Activated T-helper 9 cell treated with anti-CD3 and anti-CD28 coated beads, Interleukin-2, amount 50 U/mL, for 16 hours (primary cell): ENCODE data around the gene NEK11.
"Not testable (repeated sequence)": the region's sequence is repeated elsewhere in the genome, so short reads cannot be mapped to it uniquely, and the experiment has no call there.

Experiments used
- DNase-seq: peaks from one replicate; pipeline ENCODE4 v3.0.0-alpha.2; 2020; ENCODE audit warnings: low read depth

The NEK11 gene

DNA sequence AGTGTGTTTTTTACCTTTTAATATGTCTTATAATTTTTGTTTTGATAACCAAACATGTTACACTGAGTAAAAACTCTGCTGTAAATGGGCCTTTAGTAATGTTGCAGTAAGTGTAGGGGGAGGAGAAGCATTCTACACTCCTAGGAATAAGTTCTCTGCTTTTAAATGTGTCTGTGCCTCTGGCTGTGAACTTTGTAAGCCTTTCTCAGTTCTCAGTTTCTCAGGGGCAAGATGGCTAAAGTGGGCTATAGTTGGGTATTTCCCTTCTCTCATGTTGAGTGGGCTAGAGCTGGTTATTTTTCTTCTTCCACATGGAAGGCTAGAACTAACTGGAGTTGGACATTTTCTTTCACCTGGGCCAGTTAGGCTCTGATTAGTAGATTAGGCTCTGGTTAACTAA is 279.6 kb downstream of the NEK11 start:
- DNase-seq = no peak

DNA sequence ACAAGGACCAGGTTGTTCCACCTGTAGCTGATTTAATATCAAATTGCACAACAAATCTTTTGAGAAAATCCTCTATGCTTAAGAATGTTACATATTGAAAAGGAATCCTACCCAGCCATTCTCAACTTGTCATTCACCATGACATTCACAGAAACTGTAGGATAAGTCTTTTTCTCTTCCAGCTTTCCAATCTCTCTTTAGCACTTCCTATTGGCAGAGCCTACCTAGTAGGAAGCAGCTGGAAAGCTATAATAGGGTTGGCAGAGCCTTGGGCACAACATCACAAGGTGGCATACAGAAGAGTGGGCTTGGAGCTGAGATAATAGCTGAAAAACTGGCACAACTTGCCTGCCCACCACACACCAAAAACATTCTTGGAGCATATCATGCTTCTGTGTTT is 287.6 kb downstream of the NEK11 start:
- DNase-seq = no peak

DNA sequence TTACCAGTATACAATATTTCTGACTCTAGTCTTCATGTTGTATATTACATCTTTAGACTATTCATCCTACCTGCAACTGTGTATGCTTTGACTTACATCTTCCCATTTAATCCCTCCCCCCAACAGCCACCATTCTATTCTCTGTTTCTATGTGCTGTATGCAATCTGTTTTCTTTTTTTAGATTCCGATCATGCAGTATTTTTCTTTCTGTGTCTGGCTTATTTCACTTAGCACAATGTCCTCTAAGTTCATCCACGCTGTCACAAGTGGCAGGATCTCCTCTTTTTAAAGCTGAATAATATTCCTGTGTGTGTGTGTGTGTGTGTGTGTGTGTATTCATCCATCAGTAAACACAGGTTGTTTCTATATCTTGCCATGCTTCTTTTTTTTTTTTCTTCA is 288.5 kb downstream of the NEK11 start:
- no peak for DNase-seq

DNA sequence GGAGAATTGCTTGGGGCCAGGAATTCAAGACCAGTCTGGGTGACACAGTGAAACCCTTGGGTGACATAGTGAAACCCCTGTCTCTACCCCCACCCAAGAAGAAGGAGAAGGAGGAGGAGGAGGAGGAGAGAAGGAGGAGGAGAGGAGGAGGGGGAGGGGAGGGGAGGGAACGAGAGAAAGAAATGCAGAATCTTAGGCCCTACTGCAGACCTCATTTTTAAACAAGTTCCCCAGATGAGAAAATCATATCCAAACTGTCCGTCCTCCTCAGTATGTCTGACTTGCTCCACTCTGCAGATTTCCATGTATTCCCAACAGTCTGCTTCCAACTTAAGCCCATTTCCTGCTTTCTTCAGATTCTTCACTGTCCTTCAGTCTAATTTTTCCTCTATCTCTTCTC is 291.0 kb downstream of the NEK11 start:
- no peak for DNase-seq

DNA sequence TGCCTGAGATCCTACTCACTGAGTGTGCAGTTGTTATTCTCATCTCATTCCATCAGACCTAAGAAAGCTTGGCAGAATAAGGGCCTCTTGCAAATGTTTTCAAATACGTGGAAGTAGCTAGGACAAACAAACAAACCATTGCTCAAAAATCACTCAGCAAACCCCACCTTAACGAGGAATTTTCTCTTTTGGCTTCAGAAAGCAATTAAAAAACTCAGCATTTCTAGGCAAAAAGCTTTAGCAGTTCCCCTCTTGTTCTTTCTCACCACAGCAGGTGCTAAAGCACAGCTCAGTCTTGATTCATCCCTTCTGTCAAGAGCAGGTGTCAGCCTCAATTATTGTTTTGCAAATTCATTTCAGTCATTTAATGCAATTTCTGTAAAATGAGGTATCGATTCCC is 296.3 kb downstream of the NEK11 start:
- no peak for DNase-seq

DNA sequence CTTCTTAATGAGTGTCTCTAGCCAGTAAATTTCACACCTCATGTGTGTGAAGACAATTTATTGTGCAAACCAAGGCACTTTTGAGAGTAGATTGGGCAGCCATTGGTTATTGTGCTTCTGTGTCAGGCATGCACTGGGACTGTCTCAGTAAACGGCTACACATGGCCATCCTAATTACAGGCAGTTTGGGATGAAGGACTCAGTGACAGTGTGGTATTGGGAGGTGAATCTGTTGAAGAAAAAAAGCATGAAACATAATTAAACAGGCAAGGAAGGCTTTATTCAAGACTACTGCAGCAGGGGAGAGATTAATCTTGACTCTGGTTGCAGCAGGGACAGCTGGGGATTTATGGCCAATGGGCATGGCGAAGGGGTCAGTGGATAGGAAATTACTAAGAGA is 297.1 kb downstream of the NEK11 start:
- DNase-seq = no peak

DNA sequence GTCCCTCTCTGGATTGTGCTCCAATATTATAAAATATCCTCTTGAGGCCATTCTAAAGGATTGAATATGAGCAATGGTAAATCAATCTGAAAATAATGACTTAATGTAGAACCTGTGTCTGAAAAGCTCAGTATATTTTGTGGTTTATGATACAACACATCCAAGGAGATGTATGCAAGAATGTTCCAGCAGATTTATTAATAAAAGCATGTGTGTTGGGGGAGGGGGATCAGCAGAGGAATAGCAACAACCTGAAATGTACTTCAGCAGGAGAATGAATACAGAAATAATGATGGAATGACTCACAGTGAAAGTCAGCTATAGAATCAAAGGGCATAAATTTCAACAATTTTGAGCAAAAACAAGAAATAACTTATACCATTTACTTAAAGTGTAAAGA is 298.2 kb downstream of the NEK11 start:
- no peak for DNase-seq

DNA sequence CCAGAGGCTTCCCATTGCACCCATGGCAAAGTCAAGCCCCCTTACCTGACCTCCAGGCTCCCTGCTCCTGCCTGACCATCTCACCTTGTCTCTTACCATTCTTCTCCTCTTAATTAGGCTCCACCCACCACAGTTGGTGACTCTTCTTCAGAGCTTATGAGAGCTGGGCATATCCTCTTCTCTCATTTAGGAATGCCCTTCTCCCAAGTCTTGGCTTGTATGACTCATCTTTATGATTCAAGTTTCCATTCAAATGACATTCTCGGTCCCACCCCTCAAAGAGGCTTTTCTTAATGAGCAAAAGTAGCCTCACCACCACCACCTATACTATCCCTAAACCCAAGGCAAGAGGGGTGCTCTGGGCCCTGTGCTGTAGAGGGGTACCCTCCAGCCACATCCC is 299.6 kb downstream of the NEK11 start:
- DNase-seq = no peak

DNA sequence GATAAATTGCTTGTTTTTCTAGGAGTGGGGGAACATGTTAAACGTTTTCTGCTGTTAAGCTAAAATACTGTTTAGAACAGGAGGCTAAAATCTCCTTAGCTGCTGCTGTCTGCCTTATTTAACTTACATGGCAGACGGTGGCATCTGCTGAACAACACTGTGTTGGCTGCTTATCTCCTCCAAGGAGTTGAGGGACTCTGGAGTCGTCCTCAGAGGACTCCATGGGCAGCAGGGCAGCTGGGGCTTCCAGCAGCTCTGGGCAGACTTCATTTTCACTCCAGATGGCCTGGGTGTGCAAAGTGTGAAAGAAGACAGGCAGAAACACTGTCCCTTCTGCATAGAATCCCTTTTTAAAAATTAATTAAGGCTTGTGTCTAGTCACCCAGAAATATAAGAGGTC is 302.0 kb downstream of the NEK11 start:
- DNase-seq = no peak

DNA sequence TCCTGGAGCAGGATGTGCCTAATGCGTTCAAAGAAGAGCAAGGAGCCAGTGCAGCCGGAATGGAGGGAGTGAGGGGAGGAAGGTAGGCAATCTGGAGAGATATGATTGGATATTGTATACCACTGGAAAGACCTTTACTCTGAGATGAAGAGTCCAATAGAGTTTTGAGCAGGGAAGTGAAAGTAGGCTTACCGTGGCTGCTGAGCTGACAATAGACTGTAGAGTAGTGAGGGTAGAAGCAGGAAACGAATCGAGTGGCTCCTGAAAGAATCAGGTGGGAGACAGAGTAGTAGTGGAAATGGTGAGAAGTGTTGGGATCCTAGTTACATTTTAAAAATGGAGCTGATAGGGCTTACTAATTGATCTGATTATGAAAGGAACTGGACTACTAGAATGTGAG is 303.1 kb downstream of the NEK11 start:
- DNase-seq = no peak

DNA sequence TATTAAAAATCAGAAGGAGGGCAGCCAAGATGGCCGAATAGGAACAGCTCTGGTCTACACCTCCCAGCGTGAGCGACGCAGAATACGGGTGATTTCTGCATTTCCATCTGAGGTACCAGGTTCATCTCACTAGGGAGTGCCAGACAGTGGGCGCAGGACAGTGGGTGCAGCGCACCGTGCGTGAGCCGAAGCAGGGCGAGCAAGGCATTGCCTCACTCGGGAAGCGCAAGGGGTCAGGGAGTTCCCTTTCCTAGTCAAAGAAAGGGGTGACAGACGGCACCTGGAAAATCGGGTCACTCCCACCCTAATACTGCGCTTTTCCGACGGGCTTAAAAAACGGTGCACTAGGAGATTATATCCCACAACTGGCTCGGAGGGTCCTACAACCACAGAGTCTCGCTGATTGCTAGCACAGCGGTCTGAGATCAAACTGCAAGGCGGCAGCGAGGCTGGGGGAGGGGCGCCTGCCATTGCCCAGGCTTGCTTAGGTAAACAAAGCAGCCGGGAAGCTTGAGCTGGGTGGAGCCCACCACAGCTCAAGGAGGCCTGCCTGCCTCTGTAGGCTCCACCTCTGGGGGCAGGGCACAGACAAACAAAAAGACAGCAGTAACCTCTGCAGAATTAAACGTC is 304.9 kb downstream of the NEK11 start:
- DNase-seq = not testable (repeated sequence)

DNA sequence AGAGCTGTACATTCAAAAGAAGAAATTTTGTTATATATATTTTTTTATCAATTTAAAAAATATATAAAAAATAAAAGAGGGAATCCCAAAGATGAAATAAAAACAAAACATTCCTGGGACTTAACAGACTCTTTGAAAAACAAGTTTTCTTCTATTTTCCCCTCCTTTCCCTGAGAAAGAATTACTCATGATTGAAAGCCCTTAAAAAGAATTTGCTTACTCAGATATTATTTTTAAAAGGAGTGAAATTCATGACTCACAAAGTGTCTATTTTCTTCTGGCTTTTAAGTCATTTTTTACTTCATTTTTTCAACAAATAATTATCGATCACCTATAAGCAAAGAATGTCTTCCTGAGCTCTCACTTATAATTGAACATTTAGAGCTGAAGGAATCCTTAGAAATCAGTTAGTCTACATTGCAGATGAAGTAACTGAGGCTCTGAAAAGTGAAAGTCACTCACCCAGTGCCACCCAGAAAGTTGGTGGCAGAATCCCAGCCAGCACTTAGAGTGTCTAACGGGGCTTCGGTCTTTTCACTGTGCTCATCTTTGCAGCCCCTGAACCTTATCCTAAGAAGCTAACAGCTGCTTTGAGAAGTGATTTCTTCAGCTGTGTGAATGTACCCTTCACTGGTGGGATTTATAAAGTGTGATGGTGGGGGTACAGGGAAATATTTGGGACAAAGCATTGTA is 312.4 kb downstream of the NEK11 start:
- DNase-seq = no peak

DNA sequence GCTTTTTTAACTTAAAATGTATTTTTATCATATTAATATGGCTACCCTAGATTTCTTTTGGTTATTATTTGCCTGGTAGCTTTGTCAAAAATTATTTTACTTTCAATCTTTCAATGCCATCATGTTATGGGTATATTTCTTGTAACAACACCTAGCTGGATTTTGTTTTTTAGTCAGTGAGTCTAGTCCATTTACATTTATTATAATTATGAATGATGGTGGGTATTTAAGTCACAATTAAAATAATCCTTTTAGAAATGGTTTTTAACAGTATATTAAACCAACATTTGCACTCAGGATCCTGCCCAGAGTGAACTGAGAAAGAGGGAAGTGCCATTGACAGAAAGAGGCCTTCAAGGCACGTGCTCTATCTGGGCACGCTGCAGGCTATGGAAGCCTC is 315.1 kb downstream of the NEK11 start:
- DNase-seq = no peak

DNA sequence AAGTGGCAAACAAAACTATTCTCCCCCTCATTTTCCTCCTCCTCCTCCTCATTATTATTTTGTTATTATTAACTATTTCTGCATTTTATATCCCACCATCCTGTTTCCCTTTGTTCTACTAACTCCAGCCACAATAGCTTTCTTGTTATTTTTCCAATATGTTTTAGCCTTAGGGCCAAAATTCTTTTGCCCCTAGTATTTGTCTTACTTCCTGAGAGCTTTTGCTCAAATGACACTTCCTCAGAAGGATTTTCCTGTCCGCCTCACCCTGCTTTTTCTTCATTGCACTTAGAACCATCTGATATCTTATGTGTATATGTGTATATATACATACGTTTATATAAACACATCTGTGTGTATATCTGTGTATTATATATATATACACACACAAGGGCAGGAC is 322.2 kb downstream of the NEK11 start:
- DNase-seq = no peak

DNA sequence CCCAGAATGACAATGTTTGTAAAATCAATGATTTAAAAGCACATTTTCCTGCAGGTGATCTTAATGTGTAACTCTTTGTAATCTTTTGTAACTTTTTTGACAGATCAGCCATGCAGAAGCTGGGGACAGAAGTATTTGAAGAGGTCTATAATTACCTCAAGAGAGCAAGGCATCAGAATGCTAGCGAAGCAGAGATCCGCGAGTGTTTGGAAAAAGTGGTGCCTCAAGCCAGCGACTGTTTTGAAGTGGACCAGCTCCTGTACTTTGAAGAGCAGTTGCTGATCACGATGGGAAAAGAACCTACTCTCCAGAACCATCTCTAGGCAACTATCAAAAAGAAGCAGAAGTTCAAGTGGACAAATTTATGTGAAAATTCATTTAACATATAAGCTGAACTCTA is 322.8 kb downstream of the NEK11 start:
- no peak for DNase-seq

DNA sequence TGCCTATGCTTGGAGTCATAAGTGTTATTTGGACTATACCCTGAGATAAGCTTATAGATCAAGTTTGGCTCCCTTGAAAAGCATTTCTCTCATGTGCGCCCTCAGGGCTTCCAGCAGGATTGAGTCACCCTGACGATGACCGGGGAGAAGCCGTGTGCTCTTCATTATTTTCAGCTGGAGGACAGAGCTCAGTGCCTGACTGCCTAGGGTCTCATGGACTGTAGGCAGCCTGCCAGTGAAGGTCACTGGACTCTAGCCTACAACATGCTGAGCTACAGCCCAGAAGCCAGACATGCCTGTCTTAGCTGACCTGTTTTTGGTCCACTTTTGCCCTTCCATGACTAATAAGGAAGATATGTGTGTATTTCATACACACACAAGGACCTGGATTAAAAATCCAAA is 323.3 kb downstream of the NEK11 start:
- DNase-seq = no peak

DNA sequence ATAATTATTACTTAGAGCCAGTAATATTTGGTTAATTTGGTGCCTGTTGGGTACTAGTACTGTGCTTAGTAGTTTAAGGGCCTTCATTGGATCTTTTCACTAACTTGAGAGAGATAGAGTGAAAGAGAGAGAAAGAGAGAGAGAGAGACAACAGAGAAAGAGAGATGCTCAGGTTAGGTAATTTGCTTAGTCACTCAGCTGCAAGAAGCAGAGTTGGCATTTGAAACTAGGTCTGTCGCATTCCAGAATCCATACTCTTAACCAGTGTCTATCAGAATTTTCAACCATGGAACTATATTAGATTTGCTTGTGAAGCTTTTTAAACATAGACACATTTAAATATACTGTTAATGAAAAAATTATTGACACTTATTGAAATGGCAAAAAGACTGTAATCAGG is 323.8 kb downstream of the NEK11 start:
- DNase-seq = no peak

DNA sequence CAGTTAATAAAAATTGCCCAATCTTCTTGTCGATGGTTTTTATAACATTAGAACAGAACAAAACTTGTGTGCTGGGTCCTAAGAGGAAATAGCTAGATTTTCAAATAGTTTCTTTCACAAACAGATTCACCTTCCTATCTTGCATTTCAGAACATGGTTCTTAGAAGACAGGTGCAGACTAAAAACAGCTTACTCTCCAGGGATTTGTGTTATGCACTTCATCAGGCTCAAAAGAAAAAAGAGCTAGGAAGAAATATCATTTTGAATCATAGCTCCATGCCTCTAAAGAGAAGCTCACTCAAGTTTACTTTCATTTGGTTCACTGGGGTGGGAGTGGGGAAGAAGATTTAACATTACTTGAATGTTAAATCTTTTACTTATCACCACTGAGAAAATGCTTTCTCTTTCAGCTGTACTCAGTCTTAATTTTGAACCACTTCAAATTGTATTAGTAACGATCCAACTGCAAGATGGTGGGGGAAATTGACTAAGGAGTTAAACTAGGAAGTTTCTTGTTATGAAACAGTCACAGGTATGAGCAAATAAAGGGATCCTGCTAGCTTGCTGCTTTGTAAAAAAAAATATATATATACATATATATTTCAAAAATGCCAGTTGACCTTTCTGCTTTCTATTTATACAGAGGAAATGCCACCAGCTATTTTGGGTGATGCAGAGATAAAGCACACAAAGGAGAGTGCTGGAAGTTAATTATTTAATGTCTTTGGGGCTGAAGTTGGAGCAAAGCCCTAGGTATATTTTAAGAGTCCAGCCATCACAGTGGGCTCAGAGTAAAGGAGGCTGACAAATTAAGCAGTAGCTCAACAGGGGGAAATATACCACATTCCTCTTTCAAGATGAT is 326.6 kb downstream of the NEK11 start:
- no peak for DNase-seq

DNA sequence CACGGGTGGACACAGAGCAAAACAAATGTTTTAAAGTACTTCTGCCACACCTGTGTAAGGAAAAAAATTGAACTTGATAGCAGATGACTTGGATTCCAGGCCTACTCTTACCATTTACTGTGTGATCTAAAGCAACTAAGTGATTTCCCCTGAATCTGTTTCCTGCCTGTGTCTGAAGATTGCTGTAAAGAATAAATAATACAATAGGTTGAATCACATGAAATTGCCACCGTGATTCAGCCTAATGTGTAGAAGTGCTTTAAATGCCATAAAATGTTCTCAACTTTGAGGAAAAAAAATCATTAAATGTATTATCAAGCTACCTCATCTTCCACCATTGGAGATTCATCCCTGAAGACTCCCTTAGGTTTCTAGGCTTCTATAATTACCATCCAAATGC is 327.3 kb downstream of the NEK11 start:
- DNase-seq = no peak

DNA sequence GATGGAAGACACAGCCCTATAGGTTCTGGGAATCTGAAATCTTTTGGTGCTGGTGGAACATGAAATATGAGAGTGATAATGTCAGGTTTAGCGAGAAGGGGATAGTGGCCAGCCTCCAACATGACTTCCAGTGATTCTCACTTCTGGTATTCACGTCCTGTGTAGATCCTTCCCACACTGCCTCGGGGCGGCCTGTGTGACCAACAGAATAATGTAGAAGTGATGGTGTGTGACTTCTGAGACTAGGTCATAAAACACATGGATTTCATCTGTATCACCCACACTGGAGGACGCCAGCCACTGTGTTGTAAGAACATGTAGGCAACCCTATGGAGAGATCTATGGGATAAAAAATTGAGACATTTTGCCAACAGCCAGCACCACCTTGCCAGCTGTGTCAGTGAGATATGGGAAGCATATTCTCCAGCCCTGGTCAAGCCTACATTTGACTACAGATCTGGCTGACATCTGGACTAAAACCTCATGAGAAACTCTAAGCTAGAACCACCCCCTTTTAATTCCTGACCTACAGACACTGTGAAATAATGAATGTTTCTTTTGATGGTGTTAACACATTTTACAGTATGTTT is 329.4 kb downstream of the NEK11 start:
- no peak for DNase-seq

DNA sequence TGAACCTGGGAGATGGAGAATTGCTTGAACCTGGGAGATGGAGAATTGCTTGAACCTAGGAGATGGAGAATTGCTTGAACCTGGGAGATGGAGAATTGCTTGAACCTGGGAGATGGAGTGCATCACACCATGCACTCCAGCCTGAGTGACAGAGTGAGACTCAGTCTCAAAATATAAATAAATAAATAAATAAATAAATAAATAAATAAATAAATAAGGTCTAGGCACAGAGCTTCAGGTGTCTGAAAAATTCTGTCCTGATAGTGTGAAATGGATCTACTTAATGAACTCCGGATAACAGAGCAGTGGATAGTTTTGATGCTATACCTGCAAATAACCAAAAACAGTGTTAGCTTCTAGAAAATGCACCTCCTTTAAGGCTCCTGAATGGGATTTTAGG is 330.6 kb downstream of the NEK11 start:
- DNase-seq = no peak

DNA sequence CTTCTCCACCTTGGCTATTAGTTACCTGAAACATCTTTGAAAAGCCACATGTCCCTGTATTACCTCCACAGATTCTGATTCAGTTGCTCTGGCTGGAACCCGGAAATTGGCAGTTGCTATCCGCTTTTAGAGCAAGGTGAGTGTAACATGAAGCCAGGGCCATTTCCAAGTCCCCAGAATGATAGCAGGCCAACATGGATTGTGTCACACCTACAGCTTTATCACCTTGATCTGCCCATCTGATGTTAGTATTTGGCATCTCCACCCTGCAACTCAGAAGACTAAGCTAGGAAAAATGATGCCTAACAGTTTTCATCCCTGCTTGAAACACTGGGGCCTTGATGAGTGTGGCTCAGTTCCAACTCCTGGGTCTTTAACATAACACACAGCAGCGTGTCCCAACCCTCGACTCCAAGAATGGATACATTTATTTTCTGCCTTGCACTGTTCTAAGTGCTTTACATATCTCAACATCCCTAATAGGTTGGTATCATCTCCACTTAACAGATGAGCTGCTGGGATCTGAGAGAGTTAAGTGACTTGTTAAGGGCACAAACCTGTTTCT is 333.6 kb downstream of the NEK11 start:
- no peak for DNase-seq

DNA sequence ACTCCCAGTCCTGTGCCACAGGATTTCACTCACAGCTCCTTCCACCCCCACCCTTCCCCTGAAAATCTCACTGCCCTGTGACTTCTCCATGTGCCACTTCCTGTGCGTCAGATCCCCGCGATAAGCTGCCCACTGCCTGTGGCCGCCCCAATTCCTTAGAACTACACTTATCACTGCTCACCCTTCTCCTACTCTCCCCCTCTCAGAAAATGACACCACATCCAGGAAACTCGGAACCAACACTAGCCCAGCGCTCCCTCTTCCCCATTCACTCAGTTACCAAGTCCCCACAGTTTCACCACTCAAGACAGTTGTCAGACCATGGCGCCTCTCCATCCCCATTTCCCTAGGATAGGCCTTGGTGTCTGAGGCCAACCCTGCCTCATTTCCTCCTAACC is 334.4 kb downstream of the NEK11 start:
- not testable (repeated sequence) for DNase-seq
